Stimulated activated CD4-positive, alpha-beta T cell treated with anti-CD3 and anti-CD28 coated beads, Interleukin-12 subunit alpha, Interleukin-12 subunit beta, amount 100 ng/mL, for 48 hours (primary cell): Measurements from ENCODE around the gene TMEM238L.
"Not testable (repeated sequence)": the region's sequence is repeated elsewhere in the genome, so short reads cannot be mapped to it uniquely, and the experiment has no call there.

ENCODE experiments used
- DNase-seq, 3 donors: peaks; one replicate each; pipeline ENCODE4 v3.0.0-alpha.2; 2020; ENCODE audit warnings: low read depth in 2 of 3, low spot score in 1 of 3

The TMEM238L gene

GRCh38 chr17:10803830-10804475 lies at the start of gene TMEM238L:
Gene TMEM238L (minus strand): TSS chr17:10804099. CDS start chr17:10803963, 136 bp downstream.
- no peak for DNase-seq

GRCh38 chr17:10846636-10847035 lies 42.7 kb upstream of the TMEM238L start:
- DNase-seq, result not testable (repeated sequence)

- no peak for DNase-seq
Measured at GRCh38 chr17:10845388-10845751, 41.5 kb upstream of the TMEM238L start.

- DNase-seq, result peak; percentile 48 to 61 (median 58)
Measured at GRCh38 chr17:10844621-10845387, 40.9 kb upstream of the TMEM238L start.

- peak in 1 of 3 donors; percentile 3 for DNase-seq
Measured at GRCh38 chr17:10843811-10844210, 39.9 kb upstream of the TMEM238L start.

GRCh38 chr17:10842658-10843057 lies 38.8 kb upstream of the TMEM238L start:
- DNase-seq, result no peak

GRCh38 chr17:10838682-10839081 lies 34.8 kb upstream of the TMEM238L start:
- DNase-seq, result no peak

- no peak for DNase-seq
Measured at GRCh38 chr17:10837921-10838320, 34.0 kb upstream of the TMEM238L start, which contains the start of gene PIRT. Gene PIRT (minus strand): TSS chr17:10838087. CDS start chr17:10825645, 12,442 bp downstream.

GRCh38 chr17:10836966-10837590 lies 33.2 kb upstream of the TMEM238L start:
- DNase-seq, result no peak

GRCh38 chr17:10836145-10836544 lies 32.2 kb upstream of the TMEM238L start:
- DNase-seq, result no peak

GRCh38 chr17:10831696-10832095 lies 27.8 kb upstream of the TMEM238L start:
- no peak for DNase-seq

GRCh38 chr17:10827898-10828552 lies 24.1 kb upstream of the TMEM238L start:
- no peak for DNase-seq

GRCh38 chr17:10824874-10825273 lies 21.0 kb upstream of the TMEM238L start:
- no peak for DNase-seq

GRCh38 chr17:10821770-10822169 lies 17.9 kb upstream of the TMEM238L start:
- DNase-seq, result no peak

- DNase-seq, result no peak
Measured at GRCh38 chr17:10821054-10821453, 17.2 kb upstream of the TMEM238L start.

GRCh38 chr17:10815319-10815718 lies 11.4 kb upstream of the TMEM238L start:
- DNase-seq, result no peak

GRCh38 chr17:10814075-10814474 lies 10.2 kb upstream of the TMEM238L start:
- DNase-seq, result no peak

- DNase-seq, result no peak
Measured at GRCh38 chr17:10812674-10813073, 8.8 kb upstream of the TMEM238L start.

- no peak for DNase-seq
Measured at GRCh38 chr17:10809605-10810004, 5.7 kb upstream of the TMEM238L start.

- DNase-seq, result no peak
Measured at GRCh38 chr17:10807704-10808128, 3.8 kb upstream of the TMEM238L start.

- DNase-seq, result no peak
Measured at GRCh38 chr17:10806545-10807262, 2.8 kb upstream of the TMEM238L start.
